Thyroid gland (tissue), 4 donors: ENCODE data around the gene JCHAIN.

Experiments used
- CTCF ChIP-seq, 6 experiments: fragments of 200-600 bp in 3 of 6; fragments of 450-650 bp in 3 of 6; sonication (generic) in 3 of 6; IDR thresholded peaks; one replicate each; pipeline ENCODE4 v1.5.1; 2016 to 2019; ENCODE audit warnings: antibody characterized with exemption in 6 of 6, mild to moderate bottlenecking in 2 of 6, inconsistent platforms in 1 of 6, moderate library complexity in 1 of 6
- POLR2A ChIP-seq, 2 donors: fragments of 450-650 bp; IDR thresholded peaks; one replicate each; pipeline ENCODE4 v1.6.1; 2017; ENCODE audit warnings: antibody characterized with exemption in 2 of 2, mild to moderate bottlenecking in 2 of 2, moderate library complexity in 1 of 2

DNA sequence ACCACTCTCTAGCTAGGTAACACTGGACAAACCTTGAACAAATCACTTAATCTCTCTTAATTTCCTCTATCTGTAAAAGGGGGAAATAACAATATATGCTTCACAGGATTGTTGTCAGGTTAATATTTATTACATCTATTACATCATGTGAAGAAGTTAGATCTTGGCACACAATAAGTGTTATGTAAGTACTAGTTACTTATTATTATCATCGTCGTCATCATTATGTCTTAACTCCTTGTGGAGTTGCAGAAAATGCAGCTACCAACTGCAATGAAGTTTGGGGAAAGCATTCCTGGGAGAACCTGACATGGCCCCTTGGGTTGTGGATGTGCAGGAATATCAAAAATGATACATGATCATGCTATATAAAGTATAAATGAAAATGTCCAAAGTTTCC lies 4.8 kb upstream of the JCHAIN start:
- TF ChIP-seq POLR2A (IDR thresholded peaks at IDR 0.05) (no peak), CTCF (IDR thresholded peaks at IDR 0.05) (no peak)
